ENCODE results near the gene PCDH18.

Gene PCDH18

GRCh38 chr4:137531168-137531985 is 917 bp downstream of the PCDH18 start:
- TF ChIP-seq, protein P1, sequence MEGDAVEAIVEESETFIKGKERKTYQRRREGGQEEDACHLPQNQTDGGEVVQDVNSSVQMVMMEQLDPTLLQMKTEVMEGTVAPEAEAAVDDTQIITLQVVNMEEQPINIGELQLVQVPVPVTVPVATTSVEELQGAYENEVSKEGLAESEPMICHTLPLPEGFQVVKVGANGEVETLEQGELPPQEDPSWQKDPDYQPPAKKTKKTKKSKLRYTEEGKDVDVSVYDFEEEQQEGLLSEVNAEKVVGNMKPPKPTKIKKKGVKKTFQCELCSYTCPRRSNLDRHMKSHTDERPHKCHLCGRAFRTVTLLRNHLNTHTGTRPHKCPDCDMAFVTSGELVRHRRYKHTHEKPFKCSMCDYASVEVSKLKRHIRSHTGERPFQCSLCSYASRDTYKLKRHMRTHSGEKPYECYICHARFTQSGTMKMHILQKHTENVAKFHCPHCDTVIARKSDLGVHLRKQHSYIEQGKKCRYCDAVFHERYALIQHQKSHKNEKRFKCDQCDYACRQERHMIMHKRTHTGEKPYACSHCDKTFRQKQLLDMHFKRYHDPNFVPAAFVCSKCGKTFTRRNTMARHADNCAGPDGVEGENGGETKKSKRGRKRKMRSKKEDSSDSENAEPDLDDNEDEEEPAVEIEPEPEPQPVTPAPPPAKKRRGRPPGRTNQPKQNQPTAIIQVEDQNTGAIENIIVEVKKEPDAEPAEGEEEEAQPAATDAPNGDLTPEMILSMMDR (IDR thresholded peaks at IDR 0.05; ENCODE audit: low read depth, low read length, missing control alignments), result peak; percentile 50
- DNase-seq (ENCODE audit: extremely low read depth, low read depth), result no peak
- peak overlapping the region; percentile 79 for H3K4me3 ChIP-seq (replicated peaks; ENCODE audit: low read depth, low read length)

DNA sequence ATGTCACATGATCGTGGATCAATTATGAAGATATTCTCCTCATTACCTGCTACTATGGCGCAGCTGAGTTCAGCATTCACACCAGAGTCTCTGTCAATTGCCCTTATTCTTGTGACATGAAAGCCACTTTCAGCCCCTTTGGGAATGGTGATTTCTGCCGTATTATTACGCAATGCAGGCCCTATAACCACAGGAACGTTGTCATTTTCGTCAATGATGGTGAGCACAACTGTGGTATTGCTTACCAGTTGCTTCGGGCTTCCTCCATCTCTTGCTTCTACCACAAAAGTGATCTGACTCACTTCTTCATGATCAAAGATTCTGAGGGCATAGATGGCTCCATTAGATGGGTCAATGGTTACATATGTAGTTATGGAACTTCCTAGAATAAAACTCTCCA is 2.1 kb downstream of the PCDH18 start:
- DNase-seq (ENCODE audit: extremely low read depth, low read depth), result no peak
- peak overlapping the region; percentile 79 for H3K4me3 ChIP-seq (replicated peaks; ENCODE audit: low read depth, low read length)
- TF ChIP-seq, protein P1 (IDR thresholded peaks at IDR 0.05; ENCODE audit: low read depth, low read length, missing control alignments), result no peak

DNA sequence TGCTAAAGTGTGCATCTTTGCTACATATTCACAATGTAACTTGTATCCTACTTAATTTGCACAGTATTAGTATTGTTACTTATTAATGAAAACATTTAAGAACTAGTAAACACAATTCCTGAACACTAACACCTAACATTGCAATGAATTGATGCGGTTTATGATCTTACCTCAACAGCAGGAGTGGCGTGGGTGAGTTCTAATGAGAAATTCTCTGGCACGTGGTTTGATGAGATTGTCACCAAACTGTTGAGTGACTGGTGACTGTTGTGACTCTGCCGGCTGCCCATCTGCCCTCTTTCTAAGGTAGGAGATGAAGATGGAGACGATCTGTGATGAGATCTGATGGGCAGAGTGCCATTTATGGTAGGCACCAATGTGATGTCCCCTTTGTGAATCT is 2.9 kb downstream of the PCDH18 start:
- H3K4me3 ChIP-seq (replicated peaks; ENCODE audit: low read depth, low read length), result peak overlapping the region; percentile 79
- TF ChIP-seq, protein P1 (IDR thresholded peaks at IDR 0.05; ENCODE audit: low read depth, low read length, missing control alignments), result no peak
- no peak for DNase-seq (ENCODE audit: extremely low read depth, low read depth)

GRCh38 chr4:137528673-137529072 is 3.6 kb downstream of the PCDH18 start:
- TF ChIP-seq, protein P1 (IDR thresholded peaks at IDR 0.05; ENCODE audit: low read depth, low read length, missing control alignments), result no peak
- peak overlapping the region; percentile 79 for H3K4me3 ChIP-seq (replicated peaks; ENCODE audit: low read depth, low read length)
- DNase-seq (ENCODE audit: extremely low read depth, low read depth), result no peak

DNA sequence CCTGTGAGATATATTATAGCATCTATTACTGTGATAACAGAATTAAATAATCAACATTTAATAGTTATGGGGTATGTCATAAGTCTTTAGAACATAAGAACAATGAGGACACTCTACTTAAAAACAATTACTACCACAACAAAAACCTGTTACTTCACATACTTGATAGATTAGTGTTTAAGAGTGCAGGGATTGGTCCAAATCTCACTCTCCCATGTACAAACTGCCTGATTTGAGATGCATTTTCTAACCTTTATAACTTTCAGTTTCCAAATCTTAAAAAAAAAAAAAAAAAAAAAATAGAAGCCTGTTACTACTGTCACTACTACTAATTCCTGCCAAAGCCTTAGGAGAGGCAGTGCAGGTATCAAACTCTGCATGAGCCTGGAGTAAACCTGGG is 5.6 kb downstream of the PCDH18 start:
- TF ChIP-seq, protein P1 (IDR thresholded peaks at IDR 0.05; ENCODE audit: low read depth, low read length, missing control alignments), result no peak
- no peak for DNase-seq (ENCODE audit: extremely low read depth, low read depth)
- peak overlapping the region; percentile 79 for H3K4me3 ChIP-seq (replicated peaks; ENCODE audit: low read depth, low read length)

DNA sequence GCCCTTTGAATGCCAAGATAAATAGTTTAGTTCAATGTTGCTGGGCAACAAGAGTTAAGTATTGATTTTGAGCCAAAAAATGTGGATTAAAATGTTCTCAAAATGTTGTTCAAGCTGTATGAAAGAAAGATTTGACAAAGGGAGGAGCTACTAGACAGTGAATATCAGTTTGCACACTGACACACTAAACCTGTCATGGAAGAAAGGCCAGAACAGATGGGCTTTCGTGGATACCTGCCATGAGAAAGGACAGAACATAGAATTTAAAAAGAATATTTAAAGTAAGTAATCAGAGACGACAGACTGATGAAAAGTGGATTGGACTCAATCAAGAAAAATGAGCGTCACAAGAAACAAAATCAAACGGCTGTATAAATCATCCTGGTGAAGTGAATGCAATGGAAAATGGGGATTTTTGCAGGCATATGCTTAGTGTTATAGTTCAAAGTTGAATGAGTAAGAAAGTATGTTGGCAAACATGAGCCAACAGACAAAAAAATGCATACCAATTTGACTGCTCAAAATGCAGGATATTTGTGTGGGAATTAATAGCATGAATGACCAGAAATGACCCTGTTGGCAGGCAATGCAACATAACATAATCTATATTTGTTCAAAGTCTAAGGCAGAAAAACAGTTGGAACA is 7.4 kb downstream of the PCDH18 start:
- peak overlapping the region; percentile 79 for H3K4me3 ChIP-seq (replicated peaks; ENCODE audit: low read depth, low read length)
- no peak for DNase-seq (ENCODE audit: extremely low read depth, low read depth)
- TF ChIP-seq, protein P1 (IDR thresholded peaks at IDR 0.05; ENCODE audit: low read depth, low read length, missing control alignments), result no peak
